WTC11 (cell line): ENCODE data around the gene ZNF428.

Experiments used
- CTCF ChIP-seq: fragments of 200-600 bp; IDR thresholded peaks from 2 replicates; pipeline ENCODE4 v1.8.0; 2022; ENCODE audit warnings: antibody characterized with exemption
- GABPB1 ChIP-seq: sonication (generic); formaldehyde crosslinking; IDR thresholded peaks from 2 replicates; pipeline ENCODE4 v1.8.1; 2023; ENCODE audit warnings: mild to moderate bottlenecking, missing genetic modification reagents
- IRF1 ChIP-seq: sonication (generic); formaldehyde crosslinking; IDR thresholded peaks from 2 replicates; pipeline ENCODE4 v1.8.0; 2023; ENCODE audit warnings: missing genetic modification reagents
- JUN ChIP-seq: sonication (generic); formaldehyde crosslinking; IDR thresholded peaks from 2 replicates; pipeline ENCODE4 v1.8.0; 2023; ENCODE audit warnings: mild to moderate bottlenecking, missing genetic modification reagents
- MAX ChIP-seq: sonication (generic); formaldehyde crosslinking; IDR thresholded peaks from 2 replicates; pipeline ENCODE4 v1.8.0; 2022; ENCODE audit warnings: mild to moderate bottlenecking, missing genetic modification reagents
- RELA ChIP-seq: sonication (generic); formaldehyde crosslinking; IDR thresholded peaks from 2 replicates; pipeline ENCODE4 v1.8.1; 2022; ENCODE audit warnings: missing genetic modification reagents, mild to moderate bottlenecking, borderline replicate concordance
- TEAD1 ChIP-seq: sonication (generic); formaldehyde crosslinking; IDR thresholded peaks from 2 replicates; pipeline ENCODE4 v1.8.0; 2022; ENCODE audit warnings: mild to moderate bottlenecking, missing genetic modification reagents
- USF2 ChIP-seq: sonication (generic); formaldehyde crosslinking; IDR thresholded peaks from 2 replicates; pipeline ENCODE4 v1.8.1; 2023; ENCODE audit warnings: mild to moderate bottlenecking, missing genetic modification reagents, moderate library complexity
- ZNF263 ChIP-seq: sonication (generic); formaldehyde crosslinking; IDR thresholded peaks from 2 replicates; pipeline ENCODE4 v1.8.1; 2022; ENCODE audit warnings: low read depth, mild to moderate bottlenecking, moderate library complexity, missing genetic modification reagents
- TF ChIP-seq, protein P1 (sequence below): sonication (generic); formaldehyde crosslinking; conservative IDR thresholded peaks from 2 replicates; pipeline ENCODE4 v1.8.1; 2022; ENCODE audit warnings: mild to moderate bottlenecking, missing genetic modification reagents
- TF ChIP-seq, protein P2 (sequence below): sonication (generic); formaldehyde crosslinking; IDR thresholded peaks from 2 replicates; pipeline ENCODE4 v1.8.0; 2022; ENCODE audit warnings: missing genetic modification reagents
- TF ChIP-seq, protein P3 (sequence below): sonication (generic); formaldehyde crosslinking; IDR thresholded peaks from 2 replicates; pipeline ENCODE4 v1.8.0; 2023; ENCODE audit warnings: missing genetic modification reagents, mild to moderate bottlenecking, borderline replicate concordance
- TF ChIP-seq, protein P4 (sequence below): sonication (generic); formaldehyde crosslinking; IDR thresholded peaks from 2 replicates; pipeline ENCODE4 v1.8.1; 2023; ENCODE audit warnings: mild to moderate bottlenecking, missing genetic modification reagents
- TF ChIP-seq, protein P5 (sequence below): sonication (generic); formaldehyde crosslinking; IDR thresholded peaks from 2 replicates; pipeline ENCODE4 v1.8.1; 2023; ENCODE audit warnings: mild to moderate bottlenecking, moderate library complexity, missing genetic modification reagents

DNA sequence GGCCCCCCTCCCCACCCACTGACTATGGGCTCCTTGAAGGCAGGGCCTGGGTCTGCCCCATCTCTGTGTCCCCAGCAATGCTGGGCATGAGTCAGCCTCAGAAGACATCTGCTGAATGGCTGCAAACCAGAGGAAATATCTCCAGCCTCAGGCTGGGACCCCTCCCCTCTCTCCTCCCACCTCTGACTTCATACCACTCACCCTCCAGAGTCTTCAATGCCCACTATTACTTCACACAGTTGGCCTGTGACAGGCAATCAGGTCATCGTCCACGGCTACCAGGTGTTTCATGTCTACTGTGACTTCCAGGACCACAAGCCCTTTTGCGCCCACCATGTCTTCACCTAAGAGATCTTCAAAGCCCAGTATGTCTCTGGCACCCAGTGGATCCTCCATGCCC lies 7.6 kb downstream of the ZNF428 start, which contains the start of gene SRRM5:
- TF ChIP-seq CTCF, result no peak
- TF ChIP-seq, protein P1, sequence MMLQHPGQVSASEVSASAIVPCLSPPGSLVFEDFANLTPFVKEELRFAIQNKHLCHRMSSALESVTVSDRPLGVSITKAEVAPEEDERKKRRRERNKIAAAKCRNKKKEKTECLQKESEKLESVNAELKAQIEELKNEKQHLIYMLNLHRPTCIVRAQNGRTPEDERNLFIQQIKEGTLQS (CRISPR knock-in tag), result no peak
- no peak for TF ChIP-seq RELA (CRISPR knock-in tag)
- TF ChIP-seq MAX (CRISPR knock-in tag), result no peak
- no peak for TF ChIP-seq USF2 (CRISPR knock-in tag)
- TF ChIP-seq, protein P2, sequence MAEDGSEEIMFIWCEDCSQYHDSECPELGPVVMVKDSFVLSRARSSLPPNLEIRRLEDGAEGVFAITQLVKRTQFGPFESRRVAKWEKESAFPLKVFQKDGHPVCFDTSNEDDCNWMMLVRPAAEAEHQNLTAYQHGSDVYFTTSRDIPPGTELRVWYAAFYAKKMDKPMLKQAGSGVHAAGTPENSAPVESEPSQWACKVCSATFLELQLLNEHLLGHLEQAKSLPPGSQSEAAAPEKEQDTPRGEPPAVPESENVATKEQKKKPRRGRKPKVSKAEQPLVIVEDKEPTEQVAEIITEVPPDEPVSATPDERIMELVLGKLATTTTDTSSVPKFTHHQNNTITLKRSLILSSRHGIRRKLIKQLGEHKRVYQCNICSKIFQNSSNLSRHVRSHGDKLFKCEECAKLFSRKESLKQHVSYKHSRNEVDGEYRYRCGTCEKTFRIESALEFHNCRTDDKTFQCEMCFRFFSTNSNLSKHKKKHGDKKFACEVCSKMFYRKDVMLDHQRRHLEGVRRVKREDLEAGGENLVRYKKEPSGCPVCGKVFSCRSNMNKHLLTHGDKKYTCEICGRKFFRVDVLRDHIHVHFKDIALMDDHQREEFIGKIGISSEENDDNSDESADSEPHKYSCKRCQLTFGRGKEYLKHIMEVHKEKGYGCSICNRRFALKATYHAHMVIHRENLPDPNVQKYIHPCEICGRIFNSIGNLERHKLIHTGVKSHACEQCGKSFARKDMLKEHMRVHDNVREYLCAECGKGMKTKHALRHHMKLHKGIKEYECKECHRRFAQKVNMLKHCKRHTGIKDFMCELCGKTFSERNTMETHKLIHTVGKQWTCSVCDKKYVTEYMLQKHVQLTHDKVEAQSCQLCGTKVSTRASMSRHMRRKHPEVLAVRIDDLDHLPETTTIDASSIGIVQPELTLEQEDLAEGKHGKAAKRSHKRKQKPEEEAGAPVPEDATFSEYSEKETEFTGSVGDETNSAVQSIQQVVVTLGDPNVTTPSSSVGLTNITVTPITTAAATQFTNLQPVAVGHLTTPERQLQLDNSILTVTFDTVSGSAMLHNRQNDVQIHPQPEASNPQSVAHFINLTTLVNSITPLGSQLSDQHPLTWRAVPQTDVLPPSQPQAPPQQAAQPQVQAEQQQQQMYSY (CRISPR knock-in tag), result no peak
- TF ChIP-seq, protein P3, sequence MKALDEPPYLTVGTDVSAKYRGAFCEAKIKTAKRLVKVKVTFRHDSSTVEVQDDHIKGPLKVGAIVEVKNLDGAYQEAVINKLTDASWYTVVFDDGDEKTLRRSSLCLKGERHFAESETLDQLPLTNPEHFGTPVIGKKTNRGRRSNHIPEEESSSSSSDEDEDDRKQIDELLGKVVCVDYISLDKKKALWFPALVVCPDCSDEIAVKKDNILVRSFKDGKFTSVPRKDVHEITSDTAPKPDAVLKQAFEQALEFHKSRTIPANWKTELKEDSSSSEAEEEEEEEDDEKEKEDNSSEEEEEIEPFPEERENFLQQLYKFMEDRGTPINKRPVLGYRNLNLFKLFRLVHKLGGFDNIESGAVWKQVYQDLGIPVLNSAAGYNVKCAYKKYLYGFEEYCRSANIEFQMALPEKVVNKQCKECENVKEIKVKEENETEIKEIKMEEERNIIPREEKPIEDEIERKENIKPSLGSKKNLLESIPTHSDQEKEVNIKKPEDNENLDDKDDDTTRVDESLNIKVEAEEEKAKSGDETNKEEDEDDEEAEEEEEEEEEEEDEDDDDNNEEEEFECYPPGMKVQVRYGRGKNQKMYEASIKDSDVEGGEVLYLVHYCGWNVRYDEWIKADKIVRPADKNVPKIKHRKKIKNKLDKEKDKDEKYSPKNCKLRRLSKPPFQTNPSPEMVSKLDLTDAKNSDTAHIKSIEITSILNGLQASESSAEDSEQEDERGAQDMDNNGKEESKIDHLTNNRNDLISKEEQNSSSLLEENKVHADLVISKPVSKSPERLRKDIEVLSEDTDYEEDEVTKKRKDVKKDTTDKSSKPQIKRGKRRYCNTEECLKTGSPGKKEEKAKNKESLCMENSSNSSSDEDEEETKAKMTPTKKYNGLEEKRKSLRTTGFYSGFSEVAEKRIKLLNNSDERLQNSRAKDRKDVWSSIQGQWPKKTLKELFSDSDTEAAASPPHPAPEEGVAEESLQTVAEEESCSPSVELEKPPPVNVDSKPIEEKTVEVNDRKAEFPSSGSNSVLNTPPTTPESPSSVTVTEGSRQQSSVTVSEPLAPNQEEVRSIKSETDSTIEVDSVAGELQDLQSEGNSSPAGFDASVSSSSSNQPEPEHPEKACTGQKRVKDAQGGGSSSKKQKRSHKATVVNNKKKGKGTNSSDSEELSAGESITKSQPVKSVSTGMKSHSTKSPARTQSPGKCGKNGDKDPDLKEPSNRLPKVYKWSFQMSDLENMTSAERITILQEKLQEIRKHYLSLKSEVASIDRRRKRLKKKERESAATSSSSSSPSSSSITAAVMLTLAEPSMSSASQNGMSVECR (CRISPR knock-in tag), result no peak
- TF ChIP-seq, protein P4, sequence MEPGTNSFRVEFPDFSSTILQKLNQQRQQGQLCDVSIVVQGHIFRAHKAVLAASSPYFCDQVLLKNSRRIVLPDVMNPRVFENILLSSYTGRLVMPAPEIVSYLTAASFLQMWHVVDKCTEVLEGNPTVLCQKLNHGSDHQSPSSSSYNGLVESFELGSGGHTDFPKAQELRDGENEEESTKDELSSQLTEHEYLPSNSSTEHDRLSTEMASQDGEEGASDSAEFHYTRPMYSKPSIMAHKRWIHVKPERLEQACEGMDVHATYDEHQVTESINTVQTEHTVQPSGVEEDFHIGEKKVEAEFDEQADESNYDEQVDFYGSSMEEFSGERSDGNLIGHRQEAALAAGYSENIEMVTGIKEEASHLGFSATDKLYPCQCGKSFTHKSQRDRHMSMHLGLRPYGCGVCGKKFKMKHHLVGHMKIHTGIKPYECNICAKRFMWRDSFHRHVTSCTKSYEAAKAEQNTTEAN (CRISPR knock-in tag), result no peak
- TF ChIP-seq ZNF263, result no peak
- no peak for TF ChIP-seq JUN (CRISPR knock-in tag)
- TF ChIP-seq TEAD1 (CRISPR knock-in tag), result no peak
- TF ChIP-seq, protein P5, sequence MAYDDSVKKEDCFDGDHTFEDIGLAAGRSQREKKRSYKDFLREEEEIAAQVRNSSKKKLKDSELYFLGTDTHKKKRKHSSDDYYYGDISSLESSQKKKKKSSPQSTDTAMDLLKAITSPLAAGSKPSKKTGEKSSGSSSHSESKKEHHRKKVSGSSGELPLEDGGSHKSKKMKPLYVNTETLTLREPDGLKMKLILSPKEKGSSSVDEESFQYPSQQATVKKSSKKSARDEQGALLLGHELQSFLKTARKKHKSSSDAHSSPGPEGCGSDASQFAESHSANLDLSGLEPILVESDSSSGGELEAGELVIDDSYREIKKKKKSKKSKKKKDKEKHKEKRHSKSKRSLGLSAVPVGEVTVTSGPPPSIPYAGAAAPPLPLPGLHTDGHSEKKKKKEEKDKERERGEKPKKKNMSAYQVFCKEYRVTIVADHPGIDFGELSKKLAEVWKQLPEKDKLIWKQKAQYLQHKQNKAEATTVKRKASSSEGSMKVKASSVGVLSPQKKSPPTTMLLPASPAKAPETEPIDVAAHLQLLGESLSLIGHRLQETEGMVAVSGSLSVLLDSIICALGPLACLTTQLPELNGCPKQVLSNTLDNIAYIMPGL (CRISPR knock-in tag), result no peak
- no peak for TF ChIP-seq GABPB1 (CRISPR knock-in tag)
- no peak for TF ChIP-seq IRF1
